A549 (cell line): ENCODE data around the gene ZP1. TPM values are rescaled to one million over a fixed set of nuclear protein-coding genes. Genes with fewer than 3 reads are reported as not detected.
"Not testable (repeated sequence)": the region's sequence is repeated elsewhere in the genome, so short reads cannot be mapped to it uniquely, and the experiment has no call there.

Source experiments
- ATAC-seq, 2 experiments: fragments of 200-7000 bp in 1 of 2; fragments of >200 bp in 1 of 2; cut with Nextera tagmentation in 1 of 2; cut with Tn5 transposase in 1 of 2; 3 replicates each; pipeline versions ENCODE4 v1.8.0 to v1.9.1; 2018 to 2020; ENCODE audit warnings: mild to moderate bottlenecking in 1 of 2, moderate library complexity in 1 of 2
- CTCF ChIA-PET: fragments of 300-600 bp; sonication (Branson Sonifier 250); formaldehyde crosslinking; extraction: SDS; loops from one replicate; lab custom pipeline; 2021; ENCODE audit warnings: antibody characterized with exemption, inconsistent platforms; lab: Yijun Ruan, JAX
- POLR2A ChIA-PET: fragments of 350-600 bp; formaldehyde crosslinking; extraction: SDS; loops from one replicate; lab custom pipeline; 2021; ENCODE audit warnings: antibody characterized with exemption, inconsistent platforms; lab: Yijun Ruan, JAX
- DNase-seq, 2 experiments: peaks; one replicate each; pipeline versions ENCODE4 v3.0.0 to v3.0.0-alpha.2; 2011 to 2016; ENCODE audit warnings: low read depth in 1 of 2, low spot score in 1 of 2
- FAIRE-seq: peaks from 2 replicates; lab custom pipeline; 2011; peaks lifted over from hg19 to GRCh38; lab: Jason Lieb, UNC
- H3K27ac ChIP-seq, 2 experiments: fragments of >200 bp; sonication (Bioruptor Twin); formaldehyde crosslinking; 3 replicates each; pipeline ENCODE4 v1.5.1; 2016 to 2017
- H3K4me1 ChIP-seq: fragments of >200 bp; sonication (Bioruptor Twin); formaldehyde crosslinking; 3 replicates; pipeline ENCODE4 v1.6.1; 2016
- H3K4me2 ChIP-seq: fragments of >200 bp; sonication (Bioruptor Twin); formaldehyde crosslinking; 3 replicates; pipeline ENCODE4 v1.6.1; 2016
- H3K4me3 ChIP-seq: fragments of >200 bp; sonication (Bioruptor Twin); formaldehyde crosslinking; 3 replicates; pipeline ENCODE4 v1.5.1; 2016
- H3K9me3 ChIP-seq: fragments of >200 bp; sonication (Bioruptor Twin); formaldehyde crosslinking; 3 replicates; pipeline ENCODE4 v1.6.1; 2016
- BHLHE40 ChIP-seq: IDR thresholded peaks from 2 replicates; pipeline ENCODE4 v1.6.1; 2012; ENCODE audit warnings: low read depth, low read length, inconsistent platforms
- CBX2 ChIP-seq: fragments of 200-600 bp; sonication (generic); IDR thresholded peaks from 2 replicates; pipeline ENCODE4 v1.6.1; 2016; ENCODE audit warnings: low read depth, mild to moderate bottlenecking, borderline replicate concordance
- CBX8 ChIP-seq: fragments of 200-600 bp; sonication (generic); IDR thresholded peaks from 2 replicates; pipeline ENCODE4 v1.6.1; 2016
- CEBPB ChIP-seq, 2 experiments: fragments of >200 bp in 1 of 2; sonication (Bioruptor Twin) in 1 of 2; formaldehyde crosslinking in 1 of 2; IDR thresholded peaks; 2 replicates each; pipeline ENCODE4 v1.6.1; 2012 to 2016
- EHF ChIP-seq: fragments of 250-450 bp; sonication (Bioruptor Pico); IDR thresholded peaks from 2 replicates; pipeline ENCODE4 v1.5.0; 2020; ENCODE audit warnings: mild to moderate bottlenecking
- EHMT2 ChIP-seq: fragments of 200-600 bp; sonication (generic); IDR thresholded peaks from 2 replicates; pipeline ENCODE4 v1.6.1; 2016; ENCODE audit warnings: antibody characterized with exemption, low read depth, mild to moderate bottlenecking, moderate library complexity
- FOXS1 ChIP-seq: fragments of 250-450 bp; sonication (Bioruptor Pico); IDR thresholded peaks from 2 replicates; pipeline ENCODE4 v1.5.0; 2020; ENCODE audit warnings: mild to moderate bottlenecking, moderate library complexity
- GATA3 ChIP-seq: IDR thresholded peaks from 2 replicates; pipeline ENCODE4 v1.6.1; 2012; ENCODE audit warnings: borderline replicate concordance
- HOXA7 ChIP-seq: fragments of 250-450 bp; sonication (Bioruptor Pico); IDR thresholded peaks from 2 replicates; pipeline ENCODE4 v1.5.0; 2020; ENCODE audit warnings: mild to moderate bottlenecking, moderate library complexity
- HOXB5 ChIP-seq: fragments of 250-450 bp; sonication (Bioruptor Pico); IDR thresholded peaks from 2 replicates; pipeline ENCODE4 v1.5.0; 2020; ENCODE audit warnings: mild to moderate bottlenecking, moderate library complexity
- JUN ChIP-seq, 2 experiments: fragments of >200 bp; sonication (Bioruptor Twin); formaldehyde crosslinking; IDR thresholded peaks; 2 replicates in 1 of 2; 3 replicates in 1 of 2; pipeline ENCODE4 v1.6.1; 2016 to 2017
- JUNB ChIP-seq: fragments of >200 bp; sonication (Bioruptor Twin); formaldehyde crosslinking; IDR thresholded peaks from 2 replicates; pipeline ENCODE4 v1.6.1; 2016
- KDM1A ChIP-seq: fragments of 200-600 bp; sonication (generic); IDR thresholded peaks from 2 replicates; pipeline ENCODE4 v1.6.1; 2016; ENCODE audit warnings: low read depth, mild to moderate bottlenecking
- KDM5A ChIP-seq: fragments of 200-600 bp; sonication (generic); IDR thresholded peaks from 2 replicates; pipeline ENCODE4 v1.6.1; 2016; ENCODE audit warnings: antibody characterized with exemption, mild to moderate bottlenecking
- MAZ ChIP-seq: fragments of 150-350 bp; IDR thresholded peaks from 2 replicates; pipeline ENCODE4 v1.6.1; 2014; ENCODE audit warnings: antibody characterized with exemption, low read depth, low read length, borderline replicate concordance
- PHF8 ChIP-seq: fragments of 200-600 bp; sonication (generic); IDR thresholded peaks from 2 replicates; pipeline ENCODE4 v1.6.1; 2016; ENCODE audit warnings: low read depth, mild to moderate bottlenecking, antibody characterized with exemption, moderate library complexity, borderline replicate concordance
- POLR2A ChIP-seq: IDR thresholded peaks from 2 replicates; pipeline ENCODE4 v1.6.1; 2012; ENCODE audit warnings: mild to moderate bottlenecking, low read length
- SMC3 ChIP-seq: fragments of >200 bp; sonication (Bioruptor Twin); formaldehyde crosslinking; IDR thresholded peaks from 3 replicates; pipeline ENCODE4 v1.6.1; 2018; ENCODE audit warnings: inconsistent platforms
- TFCP2L1 ChIP-seq: fragments of 250-450 bp; sonication (Bioruptor Pico); IDR thresholded peaks from 2 replicates; pipeline ENCODE4 v1.5.0; 2021; ENCODE audit warnings: mild to moderate bottlenecking
- TP53 ChIP-seq: fragments of 250-450 bp; sonication (Bioruptor Pico); IDR thresholded peaks from 2 replicates; pipeline ENCODE4 v1.5.0; 2021; ENCODE audit warnings: mild to moderate bottlenecking, moderate library complexity
- WGBS: methylation state at CpG from one replicate; pipeline ENCODE4 v1.1.6; 2017; ENCODE audit errors: missing lambda C conversion rate; 5-methylcytosine and 5-hydroxymethylcytosine counted together
- polyA minus RNA-seq: library from RNA; depleted of rRNA, polyadenylated mRNA; stranded (reverse); fragments of >200 nt; gene quantifications from 2 replicates; pipeline ENCODE4 v1.2.3, GENCODE V29; 2011; rRNA and poly(A)+ RNA removed
- polyA plus RNA-seq, 4 experiments: library from polyadenylated mRNA; depleted of rRNA in 3 of 4; stranded (reverse); fragments of >200 nt; fragmentation: RNase III in 1 of 4; extraction: RNeasy Plus Mini Kit Qiagen cat#74134 plus additional on column Dnase treatment in 1 of 4; gene quantifications; 2 replicates in 3 of 4; 3 replicates in 1 of 4; pipeline ENCODE4 v1.2.3, GENCODE V29; 2011 to 2017
- TF ChIP-seq, protein P1 (sequence below): fragments of >200 bp; sonication (Bioruptor Twin); formaldehyde crosslinking; IDR thresholded peaks from 3 replicates; pipeline ENCODE4 v1.6.1; 2016

The ZP1 gene, protein sequence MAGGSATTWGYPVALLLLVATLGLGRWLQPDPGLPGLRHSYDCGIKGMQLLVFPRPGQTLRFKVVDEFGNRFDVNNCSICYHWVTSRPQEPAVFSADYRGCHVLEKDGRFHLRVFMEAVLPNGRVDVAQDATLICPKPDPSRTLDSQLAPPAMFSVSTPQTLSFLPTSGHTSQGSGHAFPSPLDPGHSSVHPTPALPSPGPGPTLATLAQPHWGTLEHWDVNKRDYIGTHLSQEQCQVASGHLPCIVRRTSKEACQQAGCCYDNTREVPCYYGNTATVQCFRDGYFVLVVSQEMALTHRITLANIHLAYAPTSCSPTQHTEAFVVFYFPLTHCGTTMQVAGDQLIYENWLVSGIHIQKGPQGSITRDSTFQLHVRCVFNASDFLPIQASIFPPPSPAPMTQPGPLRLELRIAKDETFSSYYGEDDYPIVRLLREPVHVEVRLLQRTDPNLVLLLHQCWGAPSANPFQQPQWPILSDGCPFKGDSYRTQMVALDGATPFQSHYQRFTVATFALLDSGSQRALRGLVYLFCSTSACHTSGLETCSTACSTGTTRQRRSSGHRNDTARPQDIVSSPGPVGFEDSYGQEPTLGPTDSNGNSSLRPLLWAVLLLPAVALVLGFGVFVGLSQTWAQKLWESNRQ
- polyA plus RNA-seq (2011; rRNA removed) (0.06 and 0.26 TPM in 2 replicates), polyA plus RNA-seq (2017; fragmentation: RNase III; extraction: RNeasy Plus Mini Kit Qiagen cat#74134 plus additional on column Dnase treatment) (0.30 to 0.32 TPM (median 0.30 TPM) in 3 replicates), polyA minus RNA-seq (0.19 TPM in 1 of 2 replicates, not detected in the other)
- 0.07 and 0.23 TPM in 2 replicates for polyA plus RNA-seq (2012; cell fraction: cytosol; rRNA removed)
- 0.32 and 0.73 TPM in 2 replicates for polyA plus RNA-seq (2012; cell fraction: nucleus; rRNA removed)

DNA sequence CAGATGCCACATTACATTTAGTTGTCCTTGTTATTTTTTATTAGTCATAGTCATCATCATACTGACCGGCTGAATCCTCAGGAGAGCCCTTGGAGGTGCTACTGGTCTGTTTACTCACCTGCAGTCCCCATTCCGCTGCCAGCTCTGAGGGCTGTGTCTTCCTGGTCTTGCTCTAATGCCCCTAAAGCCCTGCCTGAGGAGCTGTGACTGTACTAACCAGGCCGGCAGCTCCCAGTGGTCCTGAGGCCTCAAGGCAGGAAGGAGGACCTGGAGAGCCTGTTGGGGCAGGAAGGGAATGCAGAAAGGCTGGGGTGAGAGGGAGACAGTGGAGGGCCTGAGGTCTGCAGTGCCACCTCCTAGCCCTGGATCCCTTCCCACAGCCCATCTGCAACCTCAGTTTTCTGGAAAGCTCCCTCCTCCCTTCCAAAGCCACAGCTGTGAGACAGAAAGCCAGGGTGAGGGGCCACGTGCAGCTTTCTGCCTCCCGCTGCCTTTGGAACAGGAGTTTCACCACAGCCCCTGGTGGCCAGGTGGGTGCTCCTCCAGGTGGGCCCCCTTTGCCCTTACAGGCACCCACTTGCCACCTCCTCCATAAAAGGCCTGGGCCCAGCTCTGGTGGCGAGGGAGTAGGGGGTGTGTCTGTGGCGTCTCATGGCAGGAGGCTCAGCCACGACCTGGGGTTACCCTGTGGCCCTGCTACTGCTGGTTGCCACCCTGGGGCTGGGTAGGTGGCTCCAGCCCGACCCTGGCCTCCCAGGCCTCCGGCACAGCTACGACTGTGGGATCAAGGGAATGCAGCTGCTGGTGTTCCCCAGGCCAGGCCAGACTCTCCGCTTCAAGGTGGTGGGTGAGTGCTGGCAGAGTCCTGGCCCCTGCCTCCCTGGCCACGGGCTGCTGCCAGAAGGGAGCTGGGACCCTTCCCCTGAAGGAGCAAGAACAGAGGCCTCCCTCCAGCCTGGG lies at the start of gene ZP1:
TSS of gene ZP1 (plus strand) at position 632 of the 960 bp plus-strand sequence. CDS start at position 652, 20 bp downstream.
- ATAC-seq = no peak
- CTCF ChIA-PET = interaction anchor here (0.7 to 12.3 kb wide), 11 partner anchors 9 to 320 kb away, joined by 3 to 79 read pairs (median 6); partner anchors contain the start of gene PTGDR2
- Histone ChIP-seq H3K4me3 (no peak within 1 kb of the TSS), H3K4me1 (peaks cover 9% of the 10 kb centered on the region), H3K4me2 (no peak within 1 kb of the TSS), H3K9me3 (no peaks in the 10 kb centered on the region), H3K27ac (no peak within 1 kb of the TSS)
- no peak for FAIRE-seq
- no peak for TF ChIP-seq TP53 (CRISPR knock-in tag)
- TF ChIP-seq POLR2A = no peak
- TF ChIP-seq CEBPB (IDR thresholded peaks at IDR 0.05) = no peak
- TF ChIP-seq FOXS1 = no peak
- no peak for TF ChIP-seq JUN (IDR thresholded peaks at IDR 0.05)
- no peak for TF ChIP-seq CBX2
- TF ChIP-seq TFCP2L1 (CRISPR knock-in tag) = no peak
- no peak for TF ChIP-seq CBX8
- no peak for TF ChIP-seq EHF (CRISPR knock-in tag)
- no peak for TF ChIP-seq MAZ
- no peak for TF ChIP-seq SMC3
- no peak for TF ChIP-seq JUNB
- TF ChIP-seq EHMT2 = no peak
- TF ChIP-seq KDM5A = no peak
- TF ChIP-seq HOXA7 = no peak
- POLR2A ChIA-PET = no interaction called here
- no peak for DNase-seq
- WGBS = 59% methylated on average over 10 of the region's 13 CpGs

DNA sequence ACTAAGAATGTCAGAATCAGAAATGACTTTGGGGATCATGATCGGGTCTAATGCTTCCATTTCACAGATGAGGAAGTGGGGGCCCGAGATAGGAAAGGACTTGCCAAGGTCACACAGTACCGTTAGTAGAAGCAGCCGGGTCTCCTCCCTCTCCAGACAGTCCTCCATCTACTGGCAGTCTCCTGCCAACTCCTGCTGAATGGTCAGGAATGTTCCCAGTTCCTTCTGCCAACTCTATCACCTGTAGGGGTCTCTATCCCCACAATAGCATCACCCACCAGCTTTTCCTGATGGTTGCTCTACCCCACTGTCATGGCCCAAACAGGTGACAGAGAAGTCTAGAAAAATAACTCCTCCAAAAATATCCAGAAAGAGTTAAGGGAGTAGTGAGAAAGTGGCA lies 49.3 kb upstream of the ZP1 start:
- no peak overlapping the region for H3K4me2 ChIP-seq
- POLR2A ChIA-PET = no interaction called here
- no peak for TF ChIP-seq TP53 (CRISPR knock-in tag)
- TF ChIP-seq JUNB = no peak
- DNase-seq = no peak
- H3K9me3 ChIP-seq = peaks cover 15% of the 10 kb centered on the region
- 13% methylated on average over 4 of the region's 4 CpGs for WGBS
- no peak overlapping the region for H3K4me3 ChIP-seq
- no peak for ATAC-seq
- H3K4me1 ChIP-seq = no peaks in the 10 kb centered on the region
- FAIRE-seq = no peak
- CTCF ChIA-PET = interaction anchor here (7.7 kb wide), 1 partner anchor 14 kb away, joined by 67 read pairs; no protein-coding TSS in a partner anchor
- no peak overlapping the region for H3K27ac ChIP-seq

DNA sequence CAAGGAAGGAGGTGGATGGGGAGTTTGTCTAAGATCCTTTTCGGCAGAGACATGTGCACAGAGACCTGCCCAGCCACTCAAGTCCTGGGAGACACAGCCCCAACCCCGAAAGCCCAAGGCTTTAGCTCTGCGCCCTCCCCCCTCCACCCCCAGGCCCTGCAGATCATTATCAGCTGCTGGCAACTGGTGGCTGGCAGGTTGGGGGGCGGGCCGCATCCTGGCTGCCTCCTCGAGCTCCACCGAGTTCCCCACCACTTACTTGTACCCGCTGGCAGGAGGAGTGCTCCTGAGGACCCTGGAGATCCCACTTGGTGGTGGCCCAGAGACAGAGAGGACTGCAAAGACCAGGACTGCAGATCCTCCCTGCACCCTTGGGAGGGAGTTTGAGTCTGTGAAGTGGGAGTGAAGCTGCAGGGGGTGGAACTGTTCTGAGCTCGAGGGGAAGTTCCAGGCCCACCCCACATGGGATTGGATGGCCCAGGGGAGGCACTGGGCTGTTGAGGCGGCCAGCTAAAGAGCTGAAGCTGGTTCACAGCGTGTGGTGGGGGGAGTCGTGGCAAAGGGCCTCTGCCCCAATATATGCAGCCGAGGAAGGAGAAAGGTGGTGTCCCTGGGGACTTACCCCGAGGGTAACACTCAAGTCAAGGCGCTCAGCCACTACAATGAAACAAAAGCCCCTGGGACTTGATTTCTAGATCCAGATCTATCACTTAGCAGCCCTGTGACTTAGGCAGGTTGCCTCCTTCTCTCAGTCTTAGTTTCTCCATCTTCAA lies 45.3 kb upstream of the ZP1 start:
- no peak overlapping the region for H3K27ac ChIP-seq
- ChIA-PET POLR2A (no interaction called here), CTCF (interaction anchor here (0.9 to 7.7 kb wide), 4 partner anchors 10 to 366 kb away, joined by 3 to 67 read pairs (median 12); no protein-coding TSS in a partner anchor)
- no peak for DNase-seq
- ATAC-seq = no peak
- no peak for FAIRE-seq
- peaks cover 7% of the 10 kb centered on the region for H3K9me3 ChIP-seq
- H3K4me1 ChIP-seq = no peaks in the 10 kb centered on the region
- WGBS = 53% methylated on average over 8 of the region's 15 CpGs
- TF ChIP-seq TP53 (CRISPR knock-in tag) = no peak
- no peak for TF ChIP-seq HOXA7
- no peak for TF ChIP-seq CBX8
- no peak for TF ChIP-seq CBX2
- TF ChIP-seq KDM1A = no peak
- no peak for TF ChIP-seq BHLHE40
- no peak for TF ChIP-seq PHF8
- TF ChIP-seq HOXB5 (CRISPR knock-in tag) = no peak
- TF ChIP-seq, protein P1, sequence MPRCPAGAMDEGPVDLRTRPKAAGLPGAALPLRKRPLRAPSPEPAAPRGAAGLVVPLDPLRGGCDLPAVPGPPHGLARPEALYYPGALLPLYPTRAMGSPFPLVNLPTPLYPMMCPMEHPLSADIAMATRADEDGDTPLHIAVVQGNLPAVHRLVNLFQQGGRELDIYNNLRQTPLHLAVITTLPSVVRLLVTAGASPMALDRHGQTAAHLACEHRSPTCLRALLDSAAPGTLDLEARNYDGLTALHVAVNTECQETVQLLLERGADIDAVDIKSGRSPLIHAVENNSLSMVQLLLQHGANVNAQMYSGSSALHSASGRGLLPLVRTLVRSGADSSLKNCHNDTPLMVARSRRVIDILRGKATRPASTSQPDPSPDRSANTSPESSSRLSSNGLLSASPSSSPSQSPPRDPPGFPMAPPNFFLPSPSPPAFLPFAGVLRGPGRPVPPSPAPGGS = no peak
- no peak for TF ChIP-seq GATA3
- H3K4me2 ChIP-seq = no peak overlapping the region
- H3K4me3 ChIP-seq = no peak overlapping the region

DNA sequence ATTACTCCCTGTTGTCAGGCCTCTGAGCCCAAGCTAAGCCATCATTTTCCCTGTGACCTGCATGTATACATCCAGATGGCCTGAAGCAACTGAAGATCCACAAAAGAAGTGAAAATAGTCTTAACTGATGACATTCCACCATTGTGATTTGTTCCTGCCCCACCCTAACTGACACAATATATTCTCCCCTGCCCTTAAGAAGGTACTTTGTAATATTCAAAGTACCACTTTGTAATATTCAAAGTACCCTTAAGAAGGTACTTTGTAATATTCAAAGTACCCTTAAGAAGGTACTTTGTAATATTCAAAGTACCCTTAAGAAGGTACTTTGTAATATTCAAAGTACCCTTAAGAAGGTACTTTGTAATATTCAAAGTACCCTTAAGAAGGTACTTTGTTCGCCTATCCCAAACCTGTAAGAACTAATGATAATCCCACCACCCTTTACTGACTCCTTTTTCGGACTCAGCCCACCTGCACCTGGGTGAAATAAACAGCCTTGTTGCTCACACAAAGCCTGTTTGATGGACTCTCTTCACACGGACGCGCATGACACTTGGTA lies 43.5 kb upstream of the ZP1 start:
- H3K4me1 ChIP-seq, H3K27ac ChIP-seq, ATAC-seq, DNase-seq, H3K4me3 ChIP-seq, H3K9me3 ChIP-seq, FAIRE-seq, POLR2A ChIA-PET, H3K4me2 ChIP-seq: not testable (repeated sequence)
- 66% methylated on average over 5 of the region's 5 CpGs for WGBS
- CTCF ChIA-PET = interaction anchor here (0.8 to 7.7 kb wide), 3 partner anchors 8 to 76 kb away, joined by 3 to 67 read pairs (median 18); no protein-coding TSS in a partner anchor
